Spleen (tissue), 7 donors: ENCODE measurements around the gene SPATA12.

Experiments used
- POLR2A ChIP-seq, 3 donors: fragments of 450-650 bp; IDR thresholded peaks; one replicate each; pipeline ENCODE4 v1.5.1; 2017; ENCODE audit warnings: antibody characterized with exemption in 3 of 3, mild to moderate bottlenecking in 1 of 3
- TF ChIP-seq, protein P1 (sequence below), 11 experiments: fragments of 200-600 bp in 7 of 11; fragments of 450-650 bp in 4 of 11; sonication (generic) in 4 of 11; IDR thresholded peaks in 8 of 11; conservative IDR thresholded peaks in 3 of 11; 1 replicate in 7 of 11; 2 replicates in 4 of 11; pipeline versions ENCODE4 v1.4.0 to v1.8.0; 2016 to 2021; ENCODE audit warnings: antibody characterized with exemption in 11 of 11, inconsistent platforms in 4 of 11, mild to moderate bottlenecking in 1 of 11
- donor health status: DM: no; HTN: no; CAD: no; lungs with moderate emphysema.
- donor health status: DM: no; HTN: no; CAD: no.
- donor health status: DM: no; HTN: no; CAD: no.

DNA sequence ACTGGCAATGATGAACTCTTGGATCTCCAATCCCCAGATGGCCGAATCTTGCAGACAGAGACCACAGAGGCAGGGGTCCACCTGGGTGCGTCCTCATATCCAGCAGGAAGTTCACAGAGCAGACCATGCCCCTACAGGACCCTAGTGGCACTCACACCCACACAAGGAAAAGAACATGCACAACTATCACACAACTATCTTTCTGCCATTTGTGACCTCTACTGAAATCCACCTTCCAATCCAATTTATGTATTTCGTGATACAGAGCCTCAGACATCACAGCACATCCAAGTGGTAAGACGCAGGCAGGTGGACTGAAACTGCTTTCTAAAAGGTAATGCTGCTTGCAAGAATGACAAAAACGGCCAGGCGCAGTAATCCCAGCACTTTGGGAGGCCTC, 44.6 kb upstream of the SPATA12 start:
- TF ChIP-seq, protein P1, sequence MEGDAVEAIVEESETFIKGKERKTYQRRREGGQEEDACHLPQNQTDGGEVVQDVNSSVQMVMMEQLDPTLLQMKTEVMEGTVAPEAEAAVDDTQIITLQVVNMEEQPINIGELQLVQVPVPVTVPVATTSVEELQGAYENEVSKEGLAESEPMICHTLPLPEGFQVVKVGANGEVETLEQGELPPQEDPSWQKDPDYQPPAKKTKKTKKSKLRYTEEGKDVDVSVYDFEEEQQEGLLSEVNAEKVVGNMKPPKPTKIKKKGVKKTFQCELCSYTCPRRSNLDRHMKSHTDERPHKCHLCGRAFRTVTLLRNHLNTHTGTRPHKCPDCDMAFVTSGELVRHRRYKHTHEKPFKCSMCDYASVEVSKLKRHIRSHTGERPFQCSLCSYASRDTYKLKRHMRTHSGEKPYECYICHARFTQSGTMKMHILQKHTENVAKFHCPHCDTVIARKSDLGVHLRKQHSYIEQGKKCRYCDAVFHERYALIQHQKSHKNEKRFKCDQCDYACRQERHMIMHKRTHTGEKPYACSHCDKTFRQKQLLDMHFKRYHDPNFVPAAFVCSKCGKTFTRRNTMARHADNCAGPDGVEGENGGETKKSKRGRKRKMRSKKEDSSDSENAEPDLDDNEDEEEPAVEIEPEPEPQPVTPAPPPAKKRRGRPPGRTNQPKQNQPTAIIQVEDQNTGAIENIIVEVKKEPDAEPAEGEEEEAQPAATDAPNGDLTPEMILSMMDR (IDR thresholded peaks at IDR 0.05 in 8 of 11, conservative IDR thresholded peaks at IDR 0.05 in 3 of 11), result no peak
- TF ChIP-seq POLR2A (IDR thresholded peaks at IDR 0.05), result no peak
